Endothelial cell of umbilical vein (primary cell): Measurements from ENCODE around the gene MACROH2A1.

Source experiments
- CTCF ChIP-seq, 2 donors: IDR thresholded peaks; 1 replicate in 1 of 2; 2 replicates in 1 of 2; pipeline ENCODE4 v1.5.1; 2011; ENCODE audit warnings: low read length in 2 of 2, mild to moderate bottlenecking in 2 of 2, moderate library complexity in 2 of 2, control low read depth in 1 of 2, inconsistent platforms in 1 of 2, low read depth in 1 of 2; ENCODE audit not compliant: insufficient read depth in 1 of 2; ENCODE audit errors: extremely low read depth in 1 of 2
- POLR2A ChIP-seq: IDR thresholded peaks from 2 replicates; pipeline ENCODE4 v1.6.1; 2012; ENCODE audit warnings: low read depth, mild to moderate bottlenecking, control low read depth, low read length

- TF ChIP-seq POLR2A, result no peak
- TF ChIP-seq CTCF (IDR thresholded peaks at IDR 0.05; ENCODE audit: extremely low read depth in 1 of 2, insufficient read depth in 1 of 2, low read depth in 1 of 2, low read length in 2 of 2), result no peak
These were observed 52.9 kb downstream of the MACROH2A1 start for GRCh38 chr5:135345956-135346731.
